NCI-H187 treated with DMSO at 0.1 percent for 48 hours (cell line): ENCODE data around the gene B4GALT1.

Experiments
- DNase-seq: peaks from one replicate; lab custom pipeline; 2025; lab: John Stamatoyannopoulos, UW

B4GALT1 gene

GRCh38 chr9:33167084-33167971 lies at the start of gene B4GALT1:
B4GALT1 (minus strand) TSS chr9:33167336; CDS start chr9:33167169, 167 bp downstream.
- no peak for DNase-seq

- DNase-seq, result no peak
Measured at GRCh38 chr9:33211695-33212393, 44.7 kb upstream of the B4GALT1 start.

GRCh38 chr9:33210006-33210715 lies 43.0 kb upstream of the B4GALT1 start:
- no peak for DNase-seq

- DNase-seq, result no peak
Measured at GRCh38 chr9:33209394-33209793, 42.3 kb upstream of the B4GALT1 start.

- no peak for DNase-seq
Measured at GRCh38 chr9:33202552-33203201, 35.5 kb upstream of the B4GALT1 start.

- no peak for DNase-seq
Measured at GRCh38 chr9:33202018-33202417, 34.9 kb upstream of the B4GALT1 start.

GRCh38 chr9:33198165-33198564 lies 31.0 kb upstream of the B4GALT1 start:
- DNase-seq, result no peak

GRCh38 chr9:33197279-33198152 lies 30.4 kb upstream of the B4GALT1 start:
- DNase-seq, result no peak

GRCh38 chr9:33196736-33197135 lies 29.6 kb upstream of the B4GALT1 start:
- no peak for DNase-seq

- no peak for DNase-seq
Measured at GRCh38 chr9:33193818-33194217, 26.7 kb upstream of the B4GALT1 start.

- DNase-seq, result no peak
Measured at GRCh38 chr9:33192493-33193255, 25.5 kb upstream of the B4GALT1 start.

GRCh38 chr9:33190021-33190705 lies 23.0 kb upstream of the B4GALT1 start:
- DNase-seq, result no peak

GRCh38 chr9:33189331-33189791 lies 22.2 kb upstream of the B4GALT1 start:
- no peak for DNase-seq

- no peak for DNase-seq
Measured at GRCh38 chr9:33188711-33189110, 21.6 kb upstream of the B4GALT1 start.

GRCh38 chr9:33187519-33188218 lies 20.5 kb upstream of the B4GALT1 start:
- no peak for DNase-seq

- DNase-seq, result no peak
Measured at GRCh38 chr9:33186457-33187168, 19.5 kb upstream of the B4GALT1 start.

GRCh38 chr9:33185858-33186257 lies 18.7 kb upstream of the B4GALT1 start:
- no peak for DNase-seq

GRCh38 chr9:33185406-33185805 lies 18.3 kb upstream of the B4GALT1 start:
- DNase-seq, result no peak
